ENCODE measurements around the gene TPSG1.

Gene TPSG1

GRCh38 chr16:1221628-1222552 is 3.2 kb downstream of the TPSG1 start:
- H2AFZ ChIP-seq (ENCODE audit: low read depth, low read length, severe bottlenecking): no peak overlapping the region
- no peaks in the 10 kb centered on the region for H4K20me1 ChIP-seq (ENCODE audit: low read depth, low read length)
- TF ChIP-seq EZH2phosphoT487 (conservative IDR thresholded peaks at IDR 0.05; ENCODE audit: low read length) (no peak), CTCF (IDR thresholded peaks at IDR 0.05; ENCODE audit: insufficient read depth, low read length, poor library complexity, severe bottlenecking) (no peak)
- no peaks in the 10 kb centered on the region for H3K9me3 ChIP-seq (ENCODE audit: insufficient read depth, low read length)
- H3K27me3 ChIP-seq (ENCODE audit: low read length): no peaks in the 10 kb centered on the region
- H3F3A ChIP-seq (ENCODE audit: insufficient read depth): no peaks in the 10 kb centered on the region
- no peak overlapping the region for H3K4me2 ChIP-seq (ENCODE audit: low read depth, low read length, poor library complexity, severe bottlenecking)
- H3K4me3 ChIP-seq (ENCODE audit: insufficient read depth, low read length, poor library complexity, severe bottlenecking): no peak overlapping the region
- H3K27ac ChIP-seq (ENCODE audit: low read depth, low read length): no peak overlapping the region
- no peak overlapping the region for H3K9ac ChIP-seq (ENCODE audit: low read length)
- no peaks in the 10 kb centered on the region for H3K9me2 ChIP-seq (replicated peaks; ENCODE audit: insufficient read depth, low read length)
- no peaks in the 10 kb centered on the region for H3K36me3 ChIP-seq (ENCODE audit: low read length)
- H3K79me2 ChIP-seq (ENCODE audit: insufficient read depth, low read length): no peaks in the 10 kb centered on the region

GRCh38 chr16:1220841-1221627 is 4.0 kb downstream of the TPSG1 start:
- Histone ChIP-seq H3F3A (ENCODE audit: insufficient read depth) (no peaks in the 10 kb centered on the region), H3K79me2 (ENCODE audit: insufficient read depth, low read length) (no peaks in the 10 kb centered on the region), H2AFZ (ENCODE audit: low read depth, low read length, severe bottlenecking) (no peak overlapping the region), H3K27me3 (ENCODE audit: low read length) (no peaks in the 10 kb centered on the region), H3K27ac (ENCODE audit: low read depth, low read length) (no peak overlapping the region), H3K4me2 (ENCODE audit: low read depth, low read length, poor library complexity, severe bottlenecking) (no peak overlapping the region), H3K9me3 (ENCODE audit: insufficient read depth, low read length) (no peaks in the 10 kb centered on the region), H3K9ac (ENCODE audit: low read length) (no peak overlapping the region), H3K36me3 (ENCODE audit: low read length) (no peaks in the 10 kb centered on the region), H4K20me1 (ENCODE audit: low read depth, low read length) (no peaks in the 10 kb centered on the region), H3K9me2 (replicated peaks; ENCODE audit: insufficient read depth, low read length) (no peaks in the 10 kb centered on the region), H3K4me3 (ENCODE audit: insufficient read depth, low read length, poor library complexity, severe bottlenecking) (no peak overlapping the region)
- TF ChIP-seq EZH2phosphoT487 (conservative IDR thresholded peaks at IDR 0.05; ENCODE audit: low read length) (no peak), CTCF (IDR thresholded peaks at IDR 0.05; ENCODE audit: insufficient read depth, low read length, poor library complexity, severe bottlenecking) (no peak)

GRCh38 chr16:1220098-1220728 is 4.9 kb downstream of the TPSG1 start:
- no peaks in the 10 kb centered on the region for H3K9me3 ChIP-seq (ENCODE audit: insufficient read depth, low read length)
- no peaks in the 10 kb centered on the region for H3K27me3 ChIP-seq (ENCODE audit: low read length)
- H3K9ac ChIP-seq (ENCODE audit: low read length): no peak overlapping the region
- no peaks in the 10 kb centered on the region for H3K9me2 ChIP-seq (replicated peaks; ENCODE audit: insufficient read depth, low read length)
- no peak overlapping the region for H3K27ac ChIP-seq (ENCODE audit: low read depth, low read length)
- no peaks in the 10 kb centered on the region for H3F3A ChIP-seq (ENCODE audit: insufficient read depth)
- H3K4me2 ChIP-seq (ENCODE audit: low read depth, low read length, poor library complexity, severe bottlenecking): no peak overlapping the region
- no peaks in the 10 kb centered on the region for H3K79me2 ChIP-seq (ENCODE audit: insufficient read depth, low read length)
- TF ChIP-seq EZH2phosphoT487 (conservative IDR thresholded peaks at IDR 0.05; ENCODE audit: low read length) (no peak), CTCF (IDR thresholded peaks at IDR 0.05; ENCODE audit: insufficient read depth, low read length, poor library complexity, severe bottlenecking) (no peak)
- H4K20me1 ChIP-seq (ENCODE audit: low read depth, low read length): no peaks in the 10 kb centered on the region
- no peak overlapping the region for H2AFZ ChIP-seq (ENCODE audit: low read depth, low read length, severe bottlenecking)
- no peak overlapping the region for H3K4me3 ChIP-seq (ENCODE audit: insufficient read depth, low read length, poor library complexity, severe bottlenecking)
- H3K36me3 ChIP-seq (ENCODE audit: low read length): no peaks in the 10 kb centered on the region

Data from SU-DHL-6 (cell line).